HG03571 (cell line): ENCODE data around the gene ATE1.
"Not testable (repeated sequence)": the region's sequence is repeated elsewhere in the genome, so short reads cannot be mapped to it uniquely, and the experiment has no call there.

ENCODE experiments used
- ATAC-seq: cut with Tn5 transposase; IDR thresholded peaks from one replicate; pipeline ENCODE4 v1.9.1; 2021; ENCODE audit not compliant: unreplicated experiment

Gene ATE1

GRCh38 chr10:121797490-121797889 is 130.3 kb downstream of the ATE1 start:
- no peak for ATAC-seq

DNA sequence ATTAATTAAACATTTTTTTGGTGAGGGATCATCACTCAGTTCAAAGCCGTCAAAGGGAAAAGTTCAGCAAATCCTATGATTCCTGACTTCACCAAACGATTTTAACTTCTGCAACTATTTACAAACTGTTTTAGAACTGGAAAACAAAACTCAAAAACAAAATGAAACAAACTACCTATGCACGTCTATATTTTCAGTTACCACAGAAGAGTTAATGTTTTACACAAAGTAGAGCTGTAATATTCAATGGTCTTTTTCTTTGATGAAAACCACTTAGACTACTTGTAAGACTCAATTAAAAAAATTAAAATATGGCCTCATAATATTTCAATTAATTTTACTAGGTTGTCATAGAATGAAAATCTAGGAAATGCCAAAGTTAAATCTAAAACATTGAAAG is 131.5 kb downstream of the ATE1 start:
- ATAC-seq = peak; percentile 72

GRCh38 chr10:121792198-121792597 is 135.6 kb downstream of the ATE1 start:
- no peak for ATAC-seq

DNA sequence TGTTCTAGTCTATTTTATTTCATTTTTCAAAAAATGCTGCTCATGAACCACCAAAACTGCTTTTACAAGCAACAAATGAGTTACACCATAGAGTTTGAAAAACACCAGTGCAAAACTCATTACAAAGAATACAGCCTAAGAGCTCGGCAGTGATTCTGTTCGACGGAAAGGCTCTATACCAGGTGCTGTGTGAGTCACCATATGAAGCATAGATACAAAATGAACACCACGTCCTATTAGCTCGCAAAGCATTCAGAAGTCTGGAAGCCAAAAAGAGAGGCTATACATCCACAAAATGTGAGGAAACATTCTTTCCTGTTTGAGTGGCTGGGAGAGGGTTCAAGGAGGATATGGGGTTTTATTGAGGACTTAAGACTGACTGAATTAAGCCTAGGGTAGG is 136.1 kb downstream of the ATE1 start:
- no peak for ATAC-seq

DNA sequence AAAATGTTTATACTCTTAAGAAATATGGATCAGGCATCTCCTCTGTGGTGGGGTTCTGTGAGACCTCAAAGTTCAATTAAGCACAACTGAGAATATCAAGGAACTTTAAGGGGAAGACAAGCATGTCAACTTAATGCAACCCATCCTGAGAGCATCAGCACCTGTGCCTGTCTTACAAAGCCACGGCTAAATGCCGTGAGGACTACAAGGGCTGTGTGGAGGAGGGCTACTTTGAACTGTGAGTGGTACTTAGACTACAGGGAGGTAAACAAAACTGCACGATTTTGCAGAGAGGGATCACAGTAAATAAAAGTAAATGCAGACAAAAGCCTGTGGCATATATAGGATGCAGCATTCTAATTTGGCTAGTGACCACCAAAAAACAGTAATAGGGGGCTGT is 139.1 kb downstream of the ATE1 start:
- no peak for ATAC-seq

GRCh38 chr10:121788115-121788514 is 139.7 kb downstream of the ATE1 start:
- ATAC-seq = no peak

DNA sequence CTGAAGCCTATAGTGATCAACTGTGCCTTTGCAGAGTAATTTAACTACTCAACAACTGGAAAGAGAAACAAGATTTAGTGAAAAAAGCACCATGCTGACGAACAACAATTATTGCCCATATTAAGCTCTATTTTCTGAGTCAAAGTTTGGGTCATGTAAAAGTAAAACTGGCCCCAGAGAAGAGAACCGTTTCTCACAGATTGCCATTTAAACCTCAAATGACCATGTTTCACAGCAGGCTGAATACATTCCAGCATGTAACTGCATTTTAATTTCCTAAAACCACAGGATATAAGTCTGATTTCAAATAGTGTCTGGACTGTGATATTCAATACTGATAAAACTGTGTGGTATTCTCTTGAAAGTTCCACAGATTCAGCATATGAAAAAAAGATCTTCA is 140.7 kb downstream of the ATE1 start:
- ATAC-seq = no peak

DNA sequence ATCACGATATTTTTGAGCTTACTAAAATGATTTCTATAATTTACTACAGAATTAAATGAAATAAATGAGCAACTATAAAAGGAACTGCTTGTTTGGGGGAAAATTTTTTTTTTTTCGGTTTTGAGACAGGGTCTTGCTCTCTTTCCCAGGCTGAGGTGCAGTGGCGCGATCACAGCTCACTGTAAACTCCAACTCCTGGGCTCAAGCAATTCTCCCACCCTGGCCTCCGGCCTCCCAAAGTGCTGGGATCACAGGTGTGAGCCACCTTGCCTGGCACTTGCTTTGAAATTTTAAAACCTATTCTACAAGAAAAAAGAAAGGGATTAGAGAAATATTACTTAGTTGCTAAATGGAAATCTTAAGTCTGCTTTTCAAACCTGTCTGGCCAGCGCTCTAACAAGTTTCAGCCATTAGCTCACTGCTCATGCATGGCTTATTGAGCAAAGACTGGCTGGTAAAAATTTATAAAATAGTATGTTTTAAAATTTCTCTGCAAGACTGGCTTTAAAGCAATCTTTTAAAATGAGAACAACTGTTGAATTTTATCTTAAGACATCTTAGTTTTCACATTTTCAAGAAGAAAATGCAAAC is 144.0 kb downstream of the ATE1 start:
- ATAC-seq = no peak

DNA sequence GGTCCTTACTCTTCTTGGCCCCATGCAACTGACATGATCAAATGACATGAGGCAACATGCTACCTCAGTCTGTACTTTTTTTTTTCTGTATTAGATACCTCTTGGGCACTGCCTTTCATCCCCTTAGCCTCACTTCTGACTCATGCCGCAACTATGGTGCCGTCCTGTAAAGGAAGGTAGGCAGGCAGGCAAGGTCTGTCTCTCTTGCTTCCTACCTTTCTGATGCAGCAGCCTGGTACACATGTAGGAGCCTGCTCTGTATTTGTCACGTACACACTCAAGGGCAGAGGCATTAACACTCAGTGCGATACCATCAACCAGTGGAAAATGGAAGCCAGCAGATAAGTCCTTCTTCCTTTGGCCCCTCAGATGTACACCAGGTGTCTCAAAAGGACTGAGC is 146.7 kb downstream of the ATE1 start:
- no peak for ATAC-seq

DNA sequence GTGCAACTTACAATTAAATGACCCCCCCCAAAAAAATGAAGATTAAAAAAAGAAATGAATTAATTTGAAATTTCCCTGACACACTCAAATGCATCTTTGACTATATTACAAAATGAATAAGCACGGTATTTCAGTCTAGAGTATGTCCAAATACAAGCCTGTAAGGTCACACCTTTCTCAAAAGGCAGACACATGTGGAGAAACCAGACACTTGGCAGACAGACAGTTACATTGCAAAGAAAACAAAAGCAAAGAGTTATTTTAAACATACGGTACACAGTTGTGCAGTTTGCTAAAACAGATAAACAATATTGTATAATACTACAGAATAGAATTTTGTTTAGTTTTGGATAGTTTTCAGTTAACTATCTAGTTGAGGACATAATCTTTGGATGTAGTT is 153.0 kb downstream of the ATE1 start:
- ATAC-seq = no peak

DNA sequence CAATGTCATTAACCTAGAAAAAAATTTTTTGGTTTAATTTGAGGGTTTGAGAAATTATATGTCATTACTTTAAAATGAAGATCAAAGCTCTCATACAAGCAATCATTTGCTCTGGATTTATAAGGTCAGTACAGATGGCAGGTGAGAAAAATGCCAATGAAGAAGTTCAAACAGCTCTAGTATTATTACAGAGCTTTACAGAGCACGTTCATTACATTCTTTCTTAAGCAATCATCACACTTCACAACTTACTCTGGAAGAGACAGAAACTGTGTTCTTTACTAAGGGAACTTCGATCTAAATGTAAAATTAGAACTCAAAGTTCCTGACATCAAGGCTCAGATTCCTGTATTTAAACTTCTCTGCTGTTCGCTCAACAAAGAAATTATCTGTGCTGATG is 153.4 kb downstream of the ATE1 start:
- no peak for ATAC-seq

- no peak for ATAC-seq
Measured at GRCh38 chr10:121772884-121773283, 154.9 kb downstream of the ATE1 start.

- no peak for ATAC-seq
Measured at GRCh38 chr10:121772406-121772805, 155.4 kb downstream of the ATE1 start.

- ATAC-seq = no peak
Measured at GRCh38 chr10:121771966-121772365, 155.9 kb downstream of the ATE1 start.

- ATAC-seq = no peak
Measured at GRCh38 chr10:121766426-121766825, 161.4 kb downstream of the ATE1 start.

DNA sequence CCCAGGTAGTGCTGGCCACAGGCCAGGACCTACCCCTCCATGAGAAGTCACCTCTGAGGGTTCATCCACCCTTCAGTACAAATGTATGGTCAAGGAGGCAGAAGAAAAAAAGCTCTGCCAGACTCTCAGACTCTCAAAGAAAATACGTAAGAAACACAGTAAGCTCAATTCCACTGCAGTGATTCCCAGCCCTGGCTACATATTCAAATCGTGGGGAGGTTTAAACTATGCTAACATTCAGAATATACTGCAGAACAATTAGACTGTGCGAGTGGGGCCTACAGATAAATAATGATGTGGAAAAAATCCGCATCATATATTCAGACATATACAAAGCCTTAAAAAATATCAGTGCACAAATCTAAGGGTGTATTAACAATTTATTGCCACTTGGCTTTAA is 162.6 kb downstream of the ATE1 start:
- ATAC-seq = no peak

DNA sequence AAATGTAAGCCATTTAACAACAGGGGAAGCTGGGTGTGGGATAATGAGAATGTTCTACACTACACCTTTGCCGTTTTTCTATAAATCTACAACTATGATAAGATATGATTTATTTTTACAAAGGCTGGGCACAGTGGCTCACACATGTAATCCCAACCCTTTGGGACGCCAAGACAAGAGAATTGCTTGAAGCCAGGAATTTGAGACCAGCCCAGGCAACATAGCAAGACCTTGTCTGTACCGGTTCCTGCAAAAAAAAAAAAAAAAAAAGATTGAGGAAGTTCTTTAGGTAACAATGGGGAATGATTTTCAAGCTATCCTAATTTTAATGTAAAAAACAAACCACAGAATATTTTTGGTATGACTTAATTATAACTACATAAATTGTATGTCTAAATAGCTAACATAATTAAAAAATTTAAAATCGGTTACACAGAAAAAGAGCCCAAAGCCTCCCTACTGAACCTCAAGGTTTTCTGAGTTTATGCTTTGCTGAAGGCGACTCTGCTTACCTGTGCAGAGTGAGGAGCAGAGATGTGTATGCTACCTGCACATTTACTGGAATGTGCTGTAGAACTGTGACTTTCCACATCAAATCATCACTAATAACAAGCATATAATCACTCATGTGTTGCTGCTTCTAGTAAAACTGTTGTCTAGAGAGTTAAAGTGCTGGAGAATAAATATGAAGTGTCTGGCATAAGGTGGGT is 163.4 kb downstream of the ATE1 start:
- no peak for ATAC-seq

GRCh38 chr10:121757241-121757640 is 170.6 kb downstream of the ATE1 start:
- ATAC-seq = not testable (repeated sequence)

GRCh38 chr10:121755496-121755895 is 172.3 kb downstream of the ATE1 start:
- ATAC-seq = not testable (repeated sequence)

DNA sequence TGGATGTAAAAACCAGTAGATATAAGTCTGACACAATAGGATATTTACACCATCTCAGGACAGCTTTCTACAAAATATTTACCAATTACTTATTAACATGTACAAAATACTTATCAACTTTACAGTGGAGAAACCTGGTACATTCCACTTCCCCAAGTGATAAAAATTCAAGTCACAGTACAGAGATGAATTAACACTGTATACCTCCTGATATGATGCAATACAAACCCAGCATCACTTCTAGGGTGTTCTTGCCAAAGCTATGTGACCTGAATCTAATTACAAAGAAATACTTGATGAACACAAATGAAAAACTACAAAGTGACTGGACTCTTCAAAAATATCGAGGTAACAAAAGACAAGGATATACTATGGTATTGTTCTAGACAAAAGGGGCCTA is 173.2 kb downstream of the ATE1 start:
- peak; percentile 34 for ATAC-seq

DNA sequence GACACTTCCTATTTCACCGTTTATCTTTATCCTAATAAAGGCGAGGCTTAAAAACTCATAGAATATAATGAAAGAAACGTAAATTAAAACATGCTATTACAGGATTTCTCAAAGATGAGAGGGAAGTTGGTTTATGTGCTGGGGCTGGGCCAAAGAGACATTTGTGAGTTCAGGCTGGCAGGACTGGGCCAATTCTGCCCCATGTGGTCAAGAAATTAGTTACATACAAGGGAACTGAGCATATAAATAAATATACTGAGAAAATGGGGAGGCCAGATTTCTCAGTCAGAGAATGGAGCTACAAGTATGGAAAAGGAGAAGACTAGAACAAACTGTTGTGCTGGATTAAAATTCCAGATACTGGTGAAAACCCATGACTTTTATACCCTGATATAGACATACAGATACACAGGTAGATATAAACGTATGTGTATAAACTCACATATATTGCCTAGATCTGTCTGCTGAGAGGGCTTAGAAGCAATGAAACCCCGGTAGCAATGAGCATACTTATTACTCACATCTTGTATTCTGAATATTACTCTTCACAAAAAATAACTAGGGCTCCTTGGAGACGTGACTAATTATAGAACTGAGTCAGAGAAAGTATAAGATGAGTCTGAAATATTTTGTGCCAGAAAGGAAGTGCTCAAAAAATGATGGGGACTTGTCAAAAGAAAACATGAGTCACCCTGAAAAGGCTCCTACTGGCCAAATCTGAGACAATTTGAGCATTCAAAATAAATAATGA is 173.9 kb downstream of the ATE1 start:
- peak; percentile 88 for ATAC-seq

DNA sequence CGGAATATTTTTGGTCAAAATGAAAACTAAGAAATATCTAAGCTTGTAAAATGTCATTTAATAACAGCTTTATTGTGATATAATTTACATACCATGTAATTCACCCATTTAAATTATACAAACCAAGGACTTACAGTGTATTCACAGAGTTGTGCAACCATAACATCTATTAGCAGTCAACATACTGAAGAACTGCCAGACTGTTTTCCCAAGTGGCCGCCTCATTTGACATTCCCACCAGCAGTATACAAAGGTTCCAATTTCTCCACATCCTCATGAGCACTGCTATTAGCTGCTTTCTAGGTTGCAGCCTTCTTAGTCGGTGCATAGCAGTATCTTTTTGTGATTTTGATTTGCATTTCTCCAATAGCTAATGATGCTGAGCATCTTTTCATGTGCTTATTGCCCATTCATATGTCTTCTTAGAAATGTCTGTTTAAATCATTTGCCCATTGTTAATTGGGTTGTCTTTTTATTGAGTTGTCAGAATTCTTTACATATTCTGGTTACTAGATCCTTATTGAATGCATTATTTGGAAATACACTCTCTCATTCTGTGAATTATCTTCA is 176.6 kb downstream of the ATE1 start:
- no peak for ATAC-seq
